GM21526 (cell line): Measurements from ENCODE around the gene SEC23A.
"Not testable (repeated sequence)": the region's sequence is repeated elsewhere in the genome, so short reads cannot be mapped to it uniquely, and the experiment has no call there.

ENCODE experiments used
- ATAC-seq: cut with Tn5 transposase; IDR thresholded peaks from one replicate; pipeline ENCODE4 v1.9.1; 2021; ENCODE audit warnings: moderate library complexity; ENCODE audit not compliant: unreplicated experiment, low FRiP score

Gene SEC23A

GRCh38 chr14:39034481-39035296 lies 68.3 kb downstream of the SEC23A start:
- no peak for ATAC-seq

GRCh38 chr14:39033371-39033770 lies 69.7 kb downstream of the SEC23A start:
- no peak for ATAC-seq

- ATAC-seq: no peak
Observed at GRCh38 chr14:39030209-39030608, 72.8 kb downstream of the SEC23A start.

- ATAC-seq: no peak
Observed at GRCh38 chr14:39029789-39030188, 73.2 kb downstream of the SEC23A start.

- no peak for ATAC-seq
Observed at GRCh38 chr14:39028620-39029019, 74.4 kb downstream of the SEC23A start.

GRCh38 chr14:39025810-39026627 lies 77.0 kb downstream of the SEC23A start:
- ATAC-seq: no peak

- ATAC-seq: no peak
Observed at GRCh38 chr14:39025250-39025809, 77.7 kb downstream of the SEC23A start.

- no peak for ATAC-seq
Observed at GRCh38 chr14:39023939-39024871, 78.8 kb downstream of the SEC23A start.

GRCh38 chr14:39017096-39018016 lies 85.7 kb downstream of the SEC23A start:
- not testable (repeated sequence) for ATAC-seq

GRCh38 chr14:39016733-39017095 lies 86.3 kb downstream of the SEC23A start:
- no peak for ATAC-seq

- no peak for ATAC-seq
Observed at GRCh38 chr14:39015964-39016577, 87.0 kb downstream of the SEC23A start.

- ATAC-seq: peak; percentile 75
Observed at GRCh38 chr14:39015360-39015961, 87.6 kb downstream of the SEC23A start.

- ATAC-seq: no peak
Observed at GRCh38 chr14:39014460-39014859, 88.6 kb downstream of the SEC23A start.

- not testable (repeated sequence) for ATAC-seq
Observed at GRCh38 chr14:39008965-39009364, 94.1 kb downstream of the SEC23A start.

- no peak for ATAC-seq
Observed at GRCh38 chr14:39006721-39007410, 96.2 kb downstream of the SEC23A start.

GRCh38 chr14:39005044-39005880 lies 97.8 kb downstream of the SEC23A start:
- no peak for ATAC-seq

GRCh38 chr14:38999949-39000348 lies 103.1 kb downstream of the SEC23A start:
- no peak for ATAC-seq
